ENCODE results near the gene TCEA2. TPM values are rescaled to one million over a fixed set of nuclear protein-coding genes. Genes with fewer than 3 reads are reported as not detected.
A peak's percentile ranks its signal among the peaks of the same experiment; 100 is the strongest.

Gene TCEA2
- total and polyA plus RNA-seq, 2 of the 13 experiments (the other 11 are each of a cell fraction or from before 2014, with no cell fraction given): 28.1 to 33.7 TPM

DNA sequence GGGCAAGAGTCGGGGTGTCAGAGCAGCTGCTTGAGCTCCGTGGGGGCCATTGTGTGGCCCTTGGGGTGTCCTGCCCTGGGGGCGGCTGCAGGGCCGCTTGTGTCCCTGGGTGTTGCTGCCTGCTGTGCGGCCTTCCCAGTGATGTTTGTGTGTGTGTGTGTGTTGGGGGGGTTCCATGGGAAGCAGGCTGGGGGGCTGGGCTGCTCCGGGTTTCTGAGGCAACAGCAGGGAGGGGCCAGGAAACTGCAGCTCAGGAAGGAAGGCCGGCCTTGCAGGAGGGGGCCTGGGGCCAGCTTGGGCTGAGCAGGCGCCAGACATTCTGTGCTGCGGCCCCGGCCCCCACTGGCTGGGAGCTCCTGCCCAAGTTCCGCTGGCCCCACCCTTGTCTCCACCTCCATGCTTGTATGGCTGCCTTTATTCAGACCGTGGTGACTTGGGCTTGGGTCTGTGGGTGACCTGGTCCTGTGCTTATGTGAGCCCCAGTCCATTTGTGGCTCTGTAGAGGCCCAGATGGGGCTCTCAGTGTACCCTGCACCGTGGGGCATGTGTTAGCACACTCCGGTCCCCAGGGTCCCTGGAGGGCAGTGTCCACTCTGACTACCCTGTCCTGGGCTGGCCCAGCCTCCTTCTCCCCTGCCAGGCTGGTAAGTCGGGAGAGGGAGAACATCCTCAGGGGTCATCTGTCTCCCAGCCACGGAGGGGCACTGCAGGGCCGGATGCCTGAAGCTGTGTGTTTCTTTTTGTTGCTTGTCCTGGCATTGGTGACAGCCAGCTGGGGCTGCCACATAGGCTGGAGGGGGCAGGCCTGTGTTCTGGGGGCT lies 8.9 kb upstream of the TCEA2 start (continued):
- TF ChIP-seq AKNA (CRISPR knock-in tag; IDR thresholded peaks at IDR 0.05; ENCODE audit: borderline replicate concordance): no peak
- peak; percentile 67; the same call in 1 of the 2 replicates for TF ChIP-seq RCOR2 (CRISPR knock-in tag; IDR thresholded peaks at IDR 0.05)
- TF ChIP-seq ADNP (CRISPR knock-in tag; IDR thresholded peaks at IDR 0.05): peak; percentile 47; the same call in 1 of the 2 replicates
- TF ChIP-seq, protein P1, sequence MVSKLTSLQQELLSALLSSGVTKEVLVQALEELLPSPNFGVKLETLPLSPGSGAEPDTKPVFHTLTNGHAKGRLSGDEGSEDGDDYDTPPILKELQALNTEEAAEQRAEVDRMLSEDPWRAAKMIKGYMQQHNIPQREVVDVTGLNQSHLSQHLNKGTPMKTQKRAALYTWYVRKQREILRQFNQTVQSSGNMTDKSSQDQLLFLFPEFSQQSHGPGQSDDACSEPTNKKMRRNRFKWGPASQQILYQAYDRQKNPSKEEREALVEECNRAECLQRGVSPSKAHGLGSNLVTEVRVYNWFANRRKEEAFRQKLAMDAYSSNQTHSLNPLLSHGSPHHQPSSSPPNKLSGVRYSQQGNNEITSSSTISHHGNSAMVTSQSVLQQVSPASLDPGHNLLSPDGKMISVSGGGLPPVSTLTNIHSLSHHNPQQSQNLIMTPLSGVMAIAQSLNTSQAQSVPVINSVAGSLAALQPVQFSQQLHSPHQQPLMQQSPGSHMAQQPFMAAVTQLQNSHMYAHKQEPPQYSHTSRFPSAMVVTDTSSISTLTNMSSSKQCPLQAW (CRISPR knock-in tag; IDR thresholded peaks at IDR 0.05): peak; percentile 81; the same call in 1 of the 2 replicates
- peak; percentile 90 for TF ChIP-seq ZNF768 (CRISPR knock-in tag; IDR thresholded peaks at IDR 0.05)
- TF ChIP-seq ZBTB14 (CRISPR knock-in tag; IDR thresholded peaks at IDR 0.05): no peak
- TF ChIP-seq NKX3-1 (CRISPR knock-in tag; IDR thresholded peaks at IDR 0.05): no peak; the same call in none of the 2 replicates
- no peak for TF ChIP-seq ZNF737 (CRISPR knock-in tag; IDR thresholded peaks at IDR 0.05; ENCODE audit: borderline replicate concordance)
- TF ChIP-seq, protein P2, sequence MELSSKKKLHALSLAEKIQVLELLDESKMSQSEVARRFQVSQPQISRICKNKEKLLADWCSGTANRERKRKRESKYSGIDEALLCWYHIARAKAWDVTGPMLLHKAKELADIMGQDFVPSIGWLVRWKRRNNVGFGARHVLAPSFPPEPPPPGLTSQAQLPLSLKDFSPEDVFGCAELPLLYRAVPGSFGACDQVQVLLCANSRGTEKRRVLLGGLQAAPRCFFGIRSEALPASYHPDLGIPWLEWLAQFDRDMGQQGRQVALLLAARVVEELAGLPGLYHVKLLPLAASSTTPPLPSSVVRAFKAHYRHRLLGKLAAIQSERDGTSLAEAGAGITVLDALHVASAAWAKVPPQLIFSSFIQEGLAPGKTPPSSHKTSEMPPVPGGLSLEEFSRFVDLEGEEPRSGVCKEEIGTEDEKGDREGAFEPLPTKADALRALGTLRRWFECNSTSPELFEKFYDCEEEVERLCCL (CRISPR knock-in tag; IDR thresholded peaks at IDR 0.05; ENCODE audit: borderline replicate concordance): peak; percentile 22; the same call in 1 of the 2 replicates
- TF ChIP-seq MTF1 (CRISPR knock-in tag; IDR thresholded peaks at IDR 0.05): no peak
- peak; percentile 98 for TF ChIP-seq DZIP1 (CRISPR knock-in tag; IDR thresholded peaks at IDR 0.05)
- TF ChIP-seq SALL1 (CRISPR knock-in tag; IDR thresholded peaks at IDR 0.05): peak; percentile 63; the same call in 1 of the 2 replicates
- TF ChIP-seq ZNF83 (CRISPR knock-in tag; IDR thresholded peaks at IDR 0.05; ENCODE audit: borderline replicate concordance): no peak
- TF ChIP-seq AGO2 (optimal IDR thresholded peaks at IDR 0.05; ENCODE audit: low read depth, low read length): peak; percentile 42
